HEK293T (cell line): ENCODE results near the gene HECTD1.

Experiments
- BHLHE40 ChIP-seq: fragments of 450-650 bp; IDR thresholded peaks from 2 replicates; pipeline ENCODE4 v1.6.1; 2016; ENCODE audit warnings: mild to moderate bottlenecking, moderate library complexity, borderline replicate concordance
- CTBP1 ChIP-seq: fragments of 450-650 bp; IDR thresholded peaks from 2 replicates; pipeline ENCODE4 v1.6.1; 2016; ENCODE audit warnings: borderline replicate concordance
- FOXA1 ChIP-seq: fragments of 450-650 bp; IDR thresholded peaks from 2 replicates; pipeline ENCODE4 v1.6.1; 2016; ENCODE audit warnings: mild to moderate bottlenecking
- FOXK2 ChIP-seq: fragments of 450-650 bp; IDR thresholded peaks from 2 replicates; pipeline ENCODE4 v1.6.1; 2016; ENCODE audit warnings: mild to moderate bottlenecking
- FOXM1 ChIP-seq: fragments of 450-650 bp; IDR thresholded peaks from 2 replicates; pipeline ENCODE4 v1.6.1; 2017; ENCODE audit warnings: mild to moderate bottlenecking, borderline replicate concordance
- HDGF ChIP-seq: fragments of 450-650 bp; IDR thresholded peaks from 2 replicates; pipeline ENCODE4 v1.6.1; 2017; ENCODE audit warnings: antibody characterized with exemption, borderline replicate concordance
- NFRKB ChIP-seq: fragments of 450-650 bp; IDR thresholded peaks from 2 replicates; pipeline ENCODE4 v1.6.1; 2016; ENCODE audit warnings: mild to moderate bottlenecking, moderate library complexity
- SP1 ChIP-seq: fragments of 450-650 bp; IDR thresholded peaks from 2 replicates; pipeline ENCODE4 v1.6.1; 2017
- SUZ12 ChIP-seq: fragments of 450-650 bp; IDR thresholded peaks from 2 replicates; pipeline ENCODE4 v1.6.1; 2016; ENCODE audit warnings: mild to moderate bottlenecking
- TARDBP ChIP-seq: fragments of 450-650 bp; IDR thresholded peaks from 2 replicates; pipeline ENCODE4 v1.6.1; 2016
- ZNF384 ChIP-seq: fragments of 450-650 bp; IDR thresholded peaks from 2 replicates; pipeline ENCODE4 v1.6.1; 2016
- TF ChIP-seq, protein P1 (sequence below): fragments of 450-650 bp; IDR thresholded peaks from 2 replicates; pipeline ENCODE4 v1.6.1; 2016

DNA sequence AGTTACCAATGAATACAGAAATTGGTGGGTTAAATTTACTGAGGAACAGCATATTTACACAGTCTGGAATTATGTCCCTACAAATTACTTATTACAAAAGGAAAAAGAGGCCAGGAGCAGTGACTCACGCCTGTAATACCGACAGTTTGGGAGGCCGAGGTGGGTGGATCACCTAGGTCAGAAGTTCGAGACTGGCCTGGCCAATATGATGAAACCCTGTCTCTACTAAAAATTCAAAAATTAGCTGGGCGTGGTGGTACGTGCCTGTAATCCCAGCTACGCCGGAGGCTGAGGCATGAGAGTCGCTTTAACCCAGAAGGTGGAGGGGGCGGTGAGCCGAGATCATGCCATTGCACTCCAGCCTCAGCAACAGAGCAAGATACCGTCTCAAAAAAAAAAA is 52.6 kb downstream of the HECTD1 start:
- no peak for TF ChIP-seq TARDBP
- no peak for TF ChIP-seq SP1
- no peak for TF ChIP-seq CTBP1
- TF ChIP-seq FOXK2, result no peak
- TF ChIP-seq NFRKB, result no peak
- no peak for TF ChIP-seq FOXA1
- no peak for TF ChIP-seq SUZ12
- no peak for TF ChIP-seq ZNF384
- no peak for TF ChIP-seq BHLHE40
- TF ChIP-seq FOXM1, result no peak
- TF ChIP-seq, protein P1, sequence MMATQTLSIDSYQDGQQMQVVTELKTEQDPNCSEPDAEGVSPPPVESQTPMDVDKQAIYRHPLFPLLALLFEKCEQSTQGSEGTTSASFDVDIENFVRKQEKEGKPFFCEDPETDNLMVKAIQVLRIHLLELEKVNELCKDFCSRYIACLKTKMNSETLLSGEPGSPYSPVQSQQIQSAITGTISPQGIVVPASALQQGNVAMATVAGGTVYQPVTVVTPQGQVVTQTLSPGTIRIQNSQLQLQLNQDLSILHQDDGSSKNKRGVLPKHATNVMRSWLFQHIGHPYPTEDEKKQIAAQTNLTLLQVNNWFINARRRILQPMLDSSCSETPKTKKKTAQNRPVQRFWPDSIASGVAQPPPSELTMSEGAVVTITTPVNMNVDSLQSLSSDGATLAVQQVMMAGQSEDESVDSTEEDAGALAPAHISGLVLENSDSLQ, result no peak
- no peak for TF ChIP-seq HDGF
